ENCODE results near the gene LKAAEAR1. TPM values are rescaled to one million over a fixed set of nuclear protein-coding genes. Genes with fewer than 3 reads are reported as not detected.

The LKAAEAR1 gene
- total and polyA plus RNA-seq, 2 of the 13 experiments (the other 11 are each of a cell fraction or from before 2014, with no cell fraction given): not detected

DNA sequence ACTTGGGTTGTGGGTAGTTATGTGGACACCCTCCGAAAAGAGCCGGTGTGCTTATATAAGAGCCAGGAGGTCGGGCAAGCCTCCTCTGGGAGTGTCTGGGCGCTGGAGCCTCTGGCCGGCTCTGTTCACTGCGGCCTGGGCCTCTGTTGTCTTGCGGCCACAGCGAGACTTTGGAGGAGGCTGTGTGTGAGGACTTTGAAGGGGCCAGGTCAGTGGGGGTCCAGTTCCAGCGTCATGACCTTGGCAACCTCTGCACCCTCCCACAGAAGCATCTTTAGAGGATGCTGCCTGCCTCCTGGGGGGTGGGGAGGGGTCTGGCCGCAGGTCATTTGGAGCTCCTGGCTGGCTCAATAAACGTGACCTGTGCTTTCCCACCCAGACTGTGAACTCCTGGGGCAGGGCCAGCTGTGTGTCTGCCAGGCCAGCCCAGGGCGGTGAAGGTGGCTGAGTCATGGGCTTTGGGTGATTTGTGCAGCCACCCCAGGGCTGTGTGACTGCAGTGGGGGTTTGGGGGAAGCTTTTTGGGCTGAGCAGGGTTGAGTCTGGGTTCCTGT lies 20.0 kb downstream of the LKAAEAR1 start (continued):
- TF ChIP-seq, protein P1, sequence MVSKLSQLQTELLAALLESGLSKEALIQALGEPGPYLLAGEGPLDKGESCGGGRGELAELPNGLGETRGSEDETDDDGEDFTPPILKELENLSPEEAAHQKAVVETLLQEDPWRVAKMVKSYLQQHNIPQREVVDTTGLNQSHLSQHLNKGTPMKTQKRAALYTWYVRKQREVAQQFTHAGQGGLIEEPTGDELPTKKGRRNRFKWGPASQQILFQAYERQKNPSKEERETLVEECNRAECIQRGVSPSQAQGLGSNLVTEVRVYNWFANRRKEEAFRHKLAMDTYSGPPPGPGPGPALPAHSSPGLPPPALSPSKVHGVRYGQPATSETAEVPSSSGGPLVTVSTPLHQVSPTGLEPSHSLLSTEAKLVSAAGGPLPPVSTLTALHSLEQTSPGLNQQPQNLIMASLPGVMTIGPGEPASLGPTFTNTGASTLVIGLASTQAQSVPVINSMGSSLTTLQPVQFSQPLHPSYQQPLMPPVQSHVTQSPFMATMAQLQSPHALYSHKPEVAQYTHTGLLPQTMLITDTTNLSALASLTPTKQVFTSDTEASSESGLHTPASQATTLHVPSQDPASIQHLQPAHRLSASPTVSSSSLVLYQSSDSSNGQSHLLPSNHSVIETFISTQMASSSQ (IDR thresholded peaks at IDR 0.05; ENCODE audit: low read depth): no peak
- TF ChIP-seq, protein P1 (CRISPR knock-in tag; IDR thresholded peaks at IDR 0.05; ENCODE audit: borderline replicate concordance): peak; percentile 66
- TF ChIP-seq ZMYM4 (CRISPR knock-in tag; IDR thresholded peaks at IDR 0.05) (no peak), ZNF761 (CRISPR knock-in tag; conservative IDR thresholded peaks at IDR 0.05) (no peak; the same call in 1 of the 2 replicates), ZNF678 (CRISPR knock-in tag; IDR thresholded peaks at IDR 0.05) (no peak), ZNF737 (CRISPR knock-in tag; IDR thresholded peaks at IDR 0.05; ENCODE audit: borderline replicate concordance) (no peak), ZNF382 (CRISPR knock-in tag; IDR thresholded peaks at IDR 0.05; ENCODE audit: borderline replicate concordance) (no peak), NCOA5 (CRISPR knock-in tag; IDR thresholded peaks at IDR 0.05) (no peak), ZNF33A (CRISPR knock-in tag; IDR thresholded peaks at IDR 0.05; ENCODE audit: borderline replicate concordance) (no peak), ZNF260 (CRISPR knock-in tag; IDR thresholded peaks at IDR 0.05; ENCODE audit: borderline replicate concordance, low read depth) (no peak), MXD4 (CRISPR knock-in tag; IDR thresholded peaks at IDR 0.05) (no peak; the same call in 1 of the 2 replicates), EP300 (IDR thresholded peaks at IDR 0.05; ENCODE audit: low read depth in 2 of 2, low read length in 2 of 2) (no peak; a peak in 1 of 4 replicates), EP300 (CRISPR knock-in tag; IDR thresholded peaks at IDR 0.05; ENCODE audit: borderline replicate concordance) (no peak), MAFF (IDR thresholded peaks at IDR 0.05; ENCODE audit: low read depth, low read length) (no peak), PLRG1 (conservative IDR thresholded peaks at IDR 0.05) (no peak)
- TF ChIP-seq, protein P2, sequence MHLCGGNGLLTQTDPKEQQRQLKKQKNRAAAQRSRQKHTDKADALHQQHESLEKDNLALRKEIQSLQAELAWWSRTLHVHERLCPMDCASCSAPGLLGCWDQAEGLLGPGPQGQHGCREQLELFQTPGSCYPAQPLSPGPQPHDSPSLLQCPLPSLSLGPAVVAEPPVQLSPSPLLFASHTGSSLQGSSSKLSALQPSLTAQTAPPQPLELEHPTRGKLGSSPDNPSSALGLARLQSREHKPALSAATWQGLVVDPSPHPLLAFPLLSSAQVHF (CRISPR knock-in tag; IDR thresholded peaks at IDR 0.05): no peak
- TF ChIP-seq, protein P3, sequence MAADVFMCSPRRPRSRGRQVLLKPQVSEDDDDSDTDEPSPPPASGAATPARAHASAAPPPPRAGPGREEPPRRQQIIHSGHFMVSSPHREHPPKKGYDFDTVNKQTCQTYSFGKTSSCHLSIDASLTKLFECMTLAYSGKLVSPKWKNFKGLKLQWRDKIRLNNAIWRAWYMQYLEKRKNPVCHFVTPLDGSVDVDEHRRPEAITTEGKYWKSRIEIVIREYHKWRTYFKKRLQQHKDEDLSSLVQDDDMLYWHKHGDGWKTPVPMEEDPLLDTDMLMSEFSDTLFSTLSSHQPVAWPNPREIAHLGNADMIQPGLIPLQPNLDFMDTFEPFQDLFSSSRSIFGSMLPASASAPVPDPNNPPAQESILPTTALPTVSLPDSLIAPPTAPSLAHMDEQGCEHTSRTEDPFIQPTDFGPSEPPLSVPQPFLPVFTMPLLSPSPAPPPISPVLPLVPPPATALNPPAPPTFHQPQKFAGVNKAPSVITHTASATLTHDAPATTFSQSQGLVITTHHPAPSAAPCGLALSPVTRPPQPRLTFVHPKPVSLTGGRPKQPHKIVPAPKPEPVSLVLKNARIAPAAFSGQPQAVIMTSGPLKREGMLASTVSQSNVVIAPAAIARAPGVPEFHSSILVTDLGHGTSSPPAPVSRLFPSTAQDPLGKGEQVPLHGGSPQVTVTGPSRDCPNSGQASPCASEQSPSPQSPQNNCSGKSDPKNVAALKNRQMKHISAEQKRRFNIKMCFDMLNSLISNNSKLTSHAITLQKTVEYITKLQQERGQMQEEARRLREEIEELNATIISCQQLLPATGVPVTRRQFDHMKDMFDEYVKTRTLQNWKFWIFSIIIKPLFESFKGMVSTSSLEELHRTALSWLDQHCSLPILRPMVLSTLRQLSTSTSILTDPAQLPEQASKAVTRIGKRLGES (CRISPR knock-in tag; IDR thresholded peaks at IDR 0.05; ENCODE audit: borderline replicate concordance): peak; percentile 26; the same call in 1 of the 2 replicates
- TF ChIP-seq, protein P4, sequence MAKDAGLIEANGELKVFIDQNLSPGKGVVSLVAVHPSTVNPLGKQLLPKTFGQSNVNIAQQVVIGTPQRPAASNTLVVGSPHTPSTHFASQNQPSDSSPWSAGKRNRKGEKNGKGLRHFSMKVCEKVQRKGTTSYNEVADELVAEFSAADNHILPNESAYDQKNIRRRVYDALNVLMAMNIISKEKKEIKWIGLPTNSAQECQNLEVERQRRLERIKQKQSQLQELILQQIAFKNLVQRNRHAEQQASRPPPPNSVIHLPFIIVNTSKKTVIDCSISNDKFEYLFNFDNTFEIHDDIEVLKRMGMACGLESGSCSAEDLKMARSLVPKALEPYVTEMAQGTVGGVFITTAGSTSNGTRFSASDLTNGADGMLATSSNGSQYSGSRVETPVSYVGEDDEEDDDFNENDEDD (CRISPR knock-in tag; IDR thresholded peaks at IDR 0.05; ENCODE audit: borderline replicate concordance): no peak
- TF ChIP-seq, protein P5, sequence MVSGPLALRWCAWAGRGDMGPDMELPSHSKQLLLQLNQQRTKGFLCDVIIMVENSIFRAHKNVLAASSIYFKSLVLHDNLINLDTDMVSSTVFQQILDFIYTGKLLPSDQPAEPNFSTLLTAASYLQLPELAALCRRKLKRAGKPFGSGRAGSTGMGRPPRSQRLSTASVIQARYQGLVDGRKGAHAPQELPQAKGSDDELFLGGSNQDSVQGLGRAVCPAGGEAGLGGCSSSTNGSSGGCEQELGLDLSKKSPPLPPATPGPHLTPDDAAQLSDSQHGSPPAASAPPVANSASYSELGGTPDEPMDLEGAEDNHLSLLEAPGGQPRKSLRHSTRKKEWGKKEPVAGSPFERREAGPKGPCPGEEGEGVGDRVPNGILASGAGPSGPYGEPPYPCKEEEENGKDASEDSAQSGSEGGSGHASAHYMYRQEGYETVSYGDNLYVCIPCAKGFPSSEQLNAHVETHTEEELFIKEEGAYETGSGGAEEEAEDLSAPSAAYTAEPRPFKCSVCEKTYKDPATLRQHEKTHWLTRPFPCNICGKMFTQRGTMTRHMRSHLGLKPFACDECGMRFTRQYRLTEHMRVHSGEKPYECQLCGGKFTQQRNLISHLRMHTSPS (CRISPR knock-in tag; IDR thresholded peaks at IDR 0.05; ENCODE audit: low read depth): peak; percentile 59; the same call in 1 of the 2 replicates

All from HepG2 (cell line).